22Rv1 (cell line): ENCODE results near the gene CD19.

ENCODE experiments used
- CTCF ChIP-seq: fragments of 450-650 bp; IDR thresholded peaks from 2 replicates; pipeline ENCODE4 v1.5.1; 2017; ENCODE audit warnings: mild to moderate bottlenecking
- ZFX ChIP-seq: fragments of 450-650 bp; IDR thresholded peaks from 2 replicates; pipeline ENCODE4 v1.6.1; 2017; ENCODE audit warnings: antibody characterized with exemption, borderline replicate concordance

DNA sequence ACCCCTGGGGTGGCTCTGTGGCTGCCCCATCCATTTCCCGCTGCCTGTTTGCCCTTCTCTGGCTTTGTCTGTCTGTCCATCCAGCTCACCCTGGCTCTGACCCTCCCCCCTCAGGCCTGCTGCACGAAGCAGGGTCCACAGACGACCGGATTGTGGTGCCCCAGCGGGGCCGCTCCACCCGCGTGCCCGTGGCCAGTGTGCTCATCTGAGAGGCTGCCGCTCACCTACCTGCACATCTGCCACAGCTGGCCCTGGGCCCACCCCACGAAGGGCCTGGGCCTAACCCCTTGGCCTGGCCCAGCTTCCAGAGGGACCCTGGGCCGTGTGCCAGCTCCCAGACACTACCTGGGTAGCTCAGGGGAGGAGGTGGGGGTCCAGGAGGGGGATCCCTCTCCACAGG is 52.3 kb downstream of the CD19 start:
- no peak for TF ChIP-seq CTCF
- TF ChIP-seq ZFX = no peak
